NCI-H1105 treated with DMSO at 0.1 percent for 48 hours (cell line): ENCODE results near the gene SPATA4.
A peak's percentile ranks its signal among the peaks of the same experiment; 100 is the strongest.
"Not testable (repeated sequence)": the region's sequence is repeated elsewhere in the genome, so short reads cannot be mapped to it uniquely, and the experiment has no call there.

Experiments used
- DNase-seq: peaks from one replicate; lab custom pipeline; 2025; lab: John Stamatoyannopoulos, UW

SPATA4 gene

DNA sequence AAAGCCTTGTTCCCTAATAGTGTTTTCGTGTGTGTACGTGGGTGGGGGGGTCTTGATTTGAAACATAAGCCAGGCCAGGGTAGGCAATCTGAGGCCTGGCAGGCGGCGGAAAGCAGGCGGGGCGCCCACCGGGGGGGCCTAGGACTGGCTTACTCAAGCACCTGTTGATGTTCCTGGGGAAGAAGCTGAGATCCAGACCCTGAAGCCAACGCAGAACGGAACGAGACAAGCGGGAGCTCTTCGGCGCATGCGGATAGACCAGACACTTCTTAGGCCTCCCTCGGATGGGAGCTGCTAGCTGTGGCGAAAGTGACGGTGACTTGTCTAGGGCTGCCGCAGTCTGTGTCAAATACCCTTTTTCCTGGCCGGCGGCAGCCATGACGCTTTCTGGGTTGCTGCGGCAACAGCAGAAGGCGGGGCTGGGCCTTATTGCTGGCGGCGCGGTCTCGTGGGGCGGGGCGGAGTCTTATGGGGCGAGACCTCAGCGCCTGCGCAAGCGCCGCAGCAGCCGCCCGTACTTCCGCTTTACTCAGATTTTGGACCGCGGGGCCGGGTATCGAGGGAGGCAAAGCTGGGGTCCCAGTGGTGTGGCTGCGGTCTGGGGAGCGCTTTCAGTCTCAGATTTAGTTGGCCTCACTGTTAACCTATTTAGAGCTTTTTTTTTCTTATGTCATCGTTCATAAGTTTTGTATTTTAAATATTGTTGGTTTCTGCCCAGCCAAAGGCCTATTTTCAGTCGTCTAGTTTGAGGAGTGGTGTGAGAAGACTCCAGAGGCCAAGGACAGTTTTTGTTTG, at the start of gene SPATA4:
TSS of gene SPATA4 (minus strand) at position 402 of the 795 bp plus-strand sequence. CDS start at position 379, 23 bp downstream.
- DNase-seq, result peak; percentile 81

DNA sequence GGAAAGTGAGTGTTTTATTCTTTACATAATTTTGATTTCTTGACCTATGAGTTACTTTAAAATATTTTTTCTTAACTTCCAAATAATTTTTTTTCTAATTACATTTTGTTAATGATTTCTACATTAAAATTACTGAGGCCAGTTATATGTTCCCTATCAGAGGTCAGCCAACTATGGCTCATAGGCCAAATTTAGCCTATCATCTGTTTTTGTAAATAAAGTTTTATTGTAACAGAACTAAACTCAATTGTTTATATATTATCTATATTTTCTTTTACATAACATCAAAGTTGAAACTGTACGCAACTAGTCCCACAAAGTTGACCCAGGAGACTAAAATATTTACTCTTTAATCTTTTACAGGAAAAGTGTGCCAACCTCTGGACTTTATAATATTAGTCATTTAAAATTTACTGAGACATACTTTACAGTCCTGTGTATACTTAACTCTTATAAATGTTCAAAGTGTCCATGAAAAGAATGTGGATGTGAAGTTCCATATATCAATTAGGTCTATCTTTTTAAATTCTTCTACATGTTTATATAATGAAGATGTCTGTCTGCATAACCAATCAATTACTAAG, 47.5 kb upstream of the SPATA4 start:
- no peak for DNase-seq

GRCh38 chr4:176241703-176242102, 46.3 kb upstream of the SPATA4 start:
- no peak for DNase-seq

GRCh38 chr4:176238826-176239225, 43.4 kb upstream of the SPATA4 start:
- DNase-seq, result no peak

DNA sequence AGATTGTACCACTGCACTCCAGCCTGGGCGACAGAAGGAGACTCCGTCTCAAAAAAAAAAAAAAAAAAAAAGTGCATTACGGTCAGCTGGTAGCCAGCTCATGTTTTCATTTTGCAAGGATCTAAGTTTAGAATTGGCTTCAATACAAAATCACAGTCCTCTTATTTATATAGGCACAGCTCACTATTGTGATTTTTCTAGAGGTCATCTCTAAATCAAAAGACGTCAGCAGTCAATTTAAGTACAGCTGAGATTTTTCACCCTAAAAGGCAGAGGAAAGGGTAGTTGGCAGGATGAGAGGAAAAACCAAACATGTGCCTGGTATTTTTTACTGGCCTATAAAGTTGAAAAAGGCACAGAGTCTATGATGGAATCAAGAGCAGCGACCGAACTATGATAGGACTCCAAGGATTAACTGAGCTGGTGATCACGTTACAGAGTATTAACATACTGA, 42.8 kb upstream of the SPATA4 start:
- no peak for DNase-seq

- no peak for DNase-seq
These were observed 41.6 kb upstream of the SPATA4 start for GRCh38 chr4:176236946-176237345.

GRCh38 chr4:176230836-176231235, 35.5 kb upstream of the SPATA4 start:
- no peak for DNase-seq

DNA sequence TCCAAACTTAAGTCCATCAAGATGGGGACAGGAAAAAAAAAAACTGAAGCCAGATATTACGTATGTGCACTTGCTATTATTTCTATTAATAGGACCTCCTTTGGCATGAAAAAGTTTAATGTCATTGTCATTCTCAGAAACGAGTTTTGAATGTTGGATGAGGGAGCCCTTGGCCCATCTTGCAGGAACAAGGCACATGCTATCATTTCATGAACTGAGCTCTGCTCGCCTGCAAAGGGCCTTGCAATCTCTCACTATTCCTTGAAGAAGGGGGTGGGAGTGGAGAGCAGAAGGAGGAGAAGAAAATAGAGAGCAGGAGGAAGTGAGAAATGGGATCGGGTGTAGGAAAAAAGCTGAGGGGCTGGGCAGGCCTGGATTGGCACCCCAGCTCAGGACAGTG, 34.3 kb upstream of the SPATA4 start:
- no peak for DNase-seq

DNA sequence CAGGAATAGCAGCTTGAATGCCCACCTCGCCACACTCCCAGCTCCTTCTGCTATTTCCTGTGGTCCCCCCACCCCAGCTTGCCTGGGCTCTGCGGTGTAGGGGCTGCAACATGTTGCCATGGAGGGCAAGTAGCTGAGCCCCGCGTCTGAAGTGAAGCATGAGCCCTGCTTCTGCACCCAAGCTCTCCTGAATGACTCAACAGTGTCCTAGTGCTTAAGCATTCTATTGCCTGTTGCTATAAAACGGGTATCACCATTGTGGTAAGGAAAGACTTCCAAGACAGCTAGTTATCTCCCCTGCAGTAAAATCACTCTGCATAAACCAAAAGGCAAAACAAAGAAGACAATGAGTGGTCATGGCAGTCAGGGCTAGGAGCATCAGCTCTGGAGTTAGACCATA, 31.4 kb upstream of the SPATA4 start:
- no peak for DNase-seq

DNA sequence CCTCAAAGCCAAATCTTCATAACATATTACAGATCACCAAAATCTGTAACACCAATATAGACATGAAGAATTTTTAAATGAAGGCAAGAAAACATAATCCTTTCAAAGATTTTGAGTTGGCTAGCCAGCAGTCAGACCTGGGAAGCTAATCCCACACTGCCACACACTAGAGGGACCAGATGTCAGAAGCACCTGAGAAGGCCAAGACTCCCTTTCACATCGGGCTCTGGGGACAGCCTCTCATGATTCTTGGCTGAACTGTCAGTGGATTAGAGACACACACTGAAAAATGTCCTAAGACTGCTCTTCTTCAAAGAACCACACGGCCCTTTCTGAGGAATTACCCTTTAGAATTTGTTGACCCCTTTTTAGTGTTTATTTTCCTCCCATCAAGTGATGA, 28.2 kb upstream of the SPATA4 start:
- no peak for DNase-seq

DNA sequence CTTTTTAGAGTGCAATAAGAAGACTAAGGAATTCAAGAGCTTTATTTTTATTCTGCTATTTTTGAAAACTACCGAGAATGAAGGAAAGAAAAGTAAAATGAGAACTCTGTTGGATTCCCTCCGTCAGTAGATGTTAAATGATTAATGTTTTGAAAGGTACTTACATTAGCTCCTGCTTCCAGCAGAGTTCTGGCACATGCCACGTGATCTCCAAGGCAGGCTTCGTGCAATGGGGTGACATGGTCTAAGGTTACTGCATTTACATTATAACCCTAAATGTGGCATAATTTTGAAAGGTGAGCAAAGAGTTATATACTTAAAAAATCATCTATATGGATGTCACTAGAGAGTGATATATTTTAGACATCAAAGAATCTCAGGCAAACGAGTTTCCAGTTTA, 26.8 kb upstream of the SPATA4 start:
- no peak for DNase-seq

- no peak for DNase-seq
These were observed 22.1 kb upstream of the SPATA4 start for GRCh38 chr4:176217510-176217909.

DNA sequence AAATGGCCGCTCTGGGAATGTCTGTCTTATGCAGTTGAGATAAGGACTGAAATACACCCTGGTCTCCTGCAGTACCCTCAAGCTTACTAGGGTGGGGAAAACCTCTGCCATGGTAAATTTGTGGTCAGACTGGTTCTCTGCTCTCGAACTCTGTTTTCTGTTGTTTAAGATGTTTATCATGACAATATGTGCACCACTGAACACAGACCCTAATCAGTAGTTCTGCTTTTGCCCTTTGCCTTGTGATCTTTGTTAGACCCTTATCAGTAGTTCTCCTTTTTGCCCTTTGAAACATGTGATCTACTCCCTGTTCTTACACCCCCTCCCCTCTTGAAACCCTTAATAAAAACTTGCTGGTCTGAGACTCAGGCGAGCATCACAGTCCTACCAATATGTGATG, 17.0 kb upstream of the SPATA4 start:
- DNase-seq, result not testable (repeated sequence)

GRCh38 chr4:176210579-176211296, 15.4 kb upstream of the SPATA4 start:
- DNase-seq, result no peak

DNA sequence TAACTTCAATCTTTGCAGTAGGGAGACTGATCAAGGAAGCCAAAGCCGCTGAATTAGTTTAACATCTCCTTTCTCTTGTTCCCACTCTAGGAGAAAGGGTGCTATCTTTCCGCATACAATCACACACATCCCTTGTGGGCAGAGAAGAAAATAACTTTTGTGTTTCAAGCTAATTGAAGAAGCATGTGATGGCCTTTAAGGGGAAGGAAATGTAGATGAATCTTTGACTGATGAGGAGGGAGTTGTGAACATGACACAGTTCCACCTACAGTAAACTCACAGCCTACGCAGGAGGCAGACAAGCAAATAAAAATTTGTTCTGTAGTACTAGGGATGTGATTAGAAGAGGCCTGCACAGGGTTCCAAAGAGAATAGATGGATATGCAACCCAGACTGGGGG, 14.7 kb upstream of the SPATA4 start:
- DNase-seq, result no peak

- DNase-seq, result no peak
These were observed 14.2 kb upstream of the SPATA4 start for GRCh38 chr4:176209535-176209934.

DNA sequence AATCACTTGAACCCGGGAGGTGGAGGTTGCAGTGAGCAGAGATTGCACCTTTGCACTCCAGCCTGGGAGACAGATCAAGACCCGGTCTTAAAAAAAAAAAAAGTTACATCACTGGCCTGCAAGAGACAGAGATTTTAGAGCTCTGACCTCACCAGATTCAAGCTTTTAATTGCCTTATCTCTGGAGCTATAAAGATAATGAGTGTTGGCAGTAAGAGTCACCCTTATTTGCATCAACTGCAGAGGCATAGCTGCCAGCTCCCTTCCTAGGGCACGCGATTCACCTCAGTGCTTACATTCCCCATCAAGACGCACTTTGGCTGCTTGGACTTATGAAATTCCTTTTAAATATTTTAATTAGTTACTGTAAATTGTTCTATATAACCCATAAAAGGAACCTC, 12.5 kb upstream of the SPATA4 start:
- no peak for DNase-seq

DNA sequence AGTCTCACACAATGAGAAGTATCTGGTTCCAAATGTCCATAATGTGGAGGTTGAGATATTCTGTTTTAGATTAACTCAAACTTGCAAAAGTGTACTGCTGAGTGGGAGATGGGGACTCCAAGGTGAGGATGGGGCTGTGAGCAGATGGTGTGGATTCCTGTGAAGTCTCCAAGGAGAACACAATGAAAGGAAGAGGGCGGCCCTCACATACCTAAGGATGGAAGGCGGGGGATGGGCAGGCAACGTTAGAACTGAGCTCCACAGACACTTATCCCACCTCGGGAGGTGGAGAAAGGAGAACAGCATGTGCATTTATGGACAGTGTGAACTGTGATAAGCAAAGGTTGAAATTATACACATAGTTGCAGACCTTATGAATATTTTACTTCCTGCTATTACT, 9.9 kb upstream of the SPATA4 start:
- DNase-seq, result no peak

GRCh38 chr4:176198316-176198903, 3.0 kb upstream of the SPATA4 start:
- peak; percentile 58 for DNase-seq

DNA sequence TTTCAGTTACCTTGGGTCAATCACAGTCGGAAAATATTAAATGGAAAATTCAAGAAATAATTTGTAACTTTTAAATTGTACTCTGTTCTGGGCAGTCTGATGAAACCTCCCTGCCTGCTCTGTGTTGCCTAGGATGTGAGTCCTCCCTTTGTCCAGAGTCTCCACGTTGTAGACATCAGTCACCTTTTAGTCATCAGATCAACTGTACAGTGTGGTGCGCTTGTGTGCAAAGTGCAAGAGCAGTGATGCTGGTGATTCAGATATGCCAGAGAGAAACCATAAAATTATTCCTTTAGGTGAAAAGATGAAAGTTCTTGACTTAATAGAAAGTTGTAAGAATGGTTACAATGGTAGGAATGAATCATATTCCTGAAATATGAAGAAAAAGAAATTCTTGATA, 1.4 kb downstream of the SPATA4 start:
- DNase-seq, result no peak

DNA sequence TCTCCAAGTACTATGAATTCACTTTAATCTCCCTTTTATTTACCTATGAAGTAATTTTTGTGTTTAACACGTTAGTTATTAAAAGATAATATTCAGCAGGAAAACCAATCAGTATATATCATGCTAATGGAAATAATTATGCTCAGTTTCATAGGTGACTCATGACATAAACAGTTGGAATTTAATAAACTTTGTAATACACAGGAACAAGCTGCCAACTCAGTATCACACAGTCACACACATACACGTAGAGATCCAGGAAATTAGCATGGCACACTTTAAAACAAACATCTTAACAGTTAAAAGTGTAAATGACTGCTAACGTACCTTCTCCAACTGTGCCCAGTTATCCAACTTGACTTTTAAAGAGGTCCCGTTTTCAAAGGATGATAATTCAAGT, 2.3 kb downstream of the SPATA4 start:
- DNase-seq, result no peak

DNA sequence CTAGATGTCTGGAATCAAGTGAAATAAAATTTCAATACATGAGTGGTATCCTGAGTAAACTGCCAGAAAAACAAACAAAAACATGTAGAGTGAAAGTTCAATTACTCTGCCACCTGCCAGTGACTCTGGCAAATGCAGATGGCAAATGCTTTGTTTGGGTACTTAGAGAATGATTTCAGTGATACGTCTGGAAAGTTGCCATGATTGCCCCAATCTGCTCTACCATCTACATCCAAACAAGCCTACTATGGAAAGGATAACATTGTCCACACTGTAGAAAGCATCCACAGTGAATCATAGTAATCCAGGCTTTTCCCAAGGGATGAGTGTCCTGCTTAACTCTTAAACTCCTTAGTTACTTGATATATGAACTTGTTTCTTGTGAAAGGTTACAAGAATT, 3.4 kb downstream of the SPATA4 start:
- DNase-seq, result peak; percentile 92
